ENCODE results near the gene ZBTB12. TPM values are rescaled to one million over a fixed set of nuclear protein-coding genes. Genes with fewer than 3 reads are reported as not detected.

Gene ZBTB12
- total and polyA plus RNA-seq, 2 of the 13 experiments (the other 11 are each of a cell fraction or from before 2014, with no cell fraction given) = 4.8 to 6.0 TPM

DNA sequence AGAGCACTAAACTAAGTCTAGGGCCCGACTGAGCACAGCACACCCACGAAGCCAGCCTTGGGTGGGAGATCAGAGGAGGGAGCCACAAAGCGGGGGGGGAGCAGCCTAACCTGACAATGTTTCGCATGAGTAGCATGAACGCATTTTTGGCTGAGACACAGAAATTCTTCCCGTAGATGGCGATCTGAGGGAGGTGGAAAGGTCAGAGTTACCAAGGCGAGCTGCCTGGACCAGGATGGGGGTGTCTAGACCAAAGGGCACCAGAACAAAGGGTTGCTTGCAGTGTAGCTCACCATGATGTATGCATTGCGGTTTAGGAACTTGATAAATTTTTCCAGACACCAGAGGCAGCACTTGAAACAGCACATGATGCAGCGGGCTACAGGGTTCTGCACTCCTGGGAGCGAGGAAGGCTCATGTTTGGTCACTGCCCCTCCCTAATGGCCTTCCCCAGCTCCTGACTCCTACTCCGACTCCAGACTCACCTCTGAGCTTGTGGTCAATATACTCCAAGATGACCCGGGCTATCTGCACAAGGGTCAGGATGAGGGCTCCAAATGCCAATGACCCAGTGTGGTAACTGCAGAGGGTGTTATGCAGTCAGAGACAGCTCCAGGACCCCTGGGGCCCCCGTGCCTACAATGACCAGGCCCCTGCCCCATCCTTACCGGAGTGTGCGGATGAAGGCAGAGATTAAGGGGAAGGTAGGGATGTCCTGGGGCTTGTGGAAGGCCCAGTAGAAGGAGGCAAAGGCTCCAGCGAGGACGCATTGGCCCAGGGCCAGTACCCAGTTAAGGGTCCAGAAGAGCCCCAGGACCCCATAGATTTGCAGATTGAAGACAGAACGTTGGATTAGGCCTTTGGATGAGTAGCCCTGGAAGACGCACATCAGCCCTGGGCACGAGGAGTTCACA, 36.4 kb downstream of the ZBTB12 start (continued):
- TF ChIP-seq SRSF1 (optimal IDR thresholded peaks at IDR 0.05; ENCODE audit: low read depth, low read length) = no peak
- TF ChIP-seq, protein P1, sequence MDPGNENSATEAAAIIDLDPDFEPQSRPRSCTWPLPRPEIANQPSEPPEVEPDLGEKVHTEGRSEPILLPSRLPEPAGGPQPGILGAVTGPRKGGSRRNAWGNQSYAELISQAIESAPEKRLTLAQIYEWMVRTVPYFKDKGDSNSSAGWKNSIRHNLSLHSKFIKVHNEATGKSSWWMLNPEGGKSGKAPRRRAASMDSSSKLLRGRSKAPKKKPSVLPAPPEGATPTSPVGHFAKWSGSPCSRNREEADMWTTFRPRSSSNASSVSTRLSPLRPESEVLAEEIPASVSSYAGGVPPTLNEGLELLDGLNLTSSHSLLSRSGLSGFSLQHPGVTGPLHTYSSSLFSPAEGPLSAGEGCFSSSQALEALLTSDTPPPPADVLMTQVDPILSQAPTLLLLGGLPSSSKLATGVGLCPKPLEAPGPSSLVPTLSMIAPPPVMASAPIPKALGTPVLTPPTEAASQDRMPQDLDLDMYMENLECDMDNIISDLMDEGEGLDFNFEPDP (CRISPR knock-in tag; conservative IDR thresholded peaks at IDR 0.05) = no peak
- peak; percentile 13; the same call in 1 of the 2 replicates for TF ChIP-seq DR1 (CRISPR knock-in tag; IDR thresholded peaks at IDR 0.05)
- TF ChIP-seq, protein P2, sequence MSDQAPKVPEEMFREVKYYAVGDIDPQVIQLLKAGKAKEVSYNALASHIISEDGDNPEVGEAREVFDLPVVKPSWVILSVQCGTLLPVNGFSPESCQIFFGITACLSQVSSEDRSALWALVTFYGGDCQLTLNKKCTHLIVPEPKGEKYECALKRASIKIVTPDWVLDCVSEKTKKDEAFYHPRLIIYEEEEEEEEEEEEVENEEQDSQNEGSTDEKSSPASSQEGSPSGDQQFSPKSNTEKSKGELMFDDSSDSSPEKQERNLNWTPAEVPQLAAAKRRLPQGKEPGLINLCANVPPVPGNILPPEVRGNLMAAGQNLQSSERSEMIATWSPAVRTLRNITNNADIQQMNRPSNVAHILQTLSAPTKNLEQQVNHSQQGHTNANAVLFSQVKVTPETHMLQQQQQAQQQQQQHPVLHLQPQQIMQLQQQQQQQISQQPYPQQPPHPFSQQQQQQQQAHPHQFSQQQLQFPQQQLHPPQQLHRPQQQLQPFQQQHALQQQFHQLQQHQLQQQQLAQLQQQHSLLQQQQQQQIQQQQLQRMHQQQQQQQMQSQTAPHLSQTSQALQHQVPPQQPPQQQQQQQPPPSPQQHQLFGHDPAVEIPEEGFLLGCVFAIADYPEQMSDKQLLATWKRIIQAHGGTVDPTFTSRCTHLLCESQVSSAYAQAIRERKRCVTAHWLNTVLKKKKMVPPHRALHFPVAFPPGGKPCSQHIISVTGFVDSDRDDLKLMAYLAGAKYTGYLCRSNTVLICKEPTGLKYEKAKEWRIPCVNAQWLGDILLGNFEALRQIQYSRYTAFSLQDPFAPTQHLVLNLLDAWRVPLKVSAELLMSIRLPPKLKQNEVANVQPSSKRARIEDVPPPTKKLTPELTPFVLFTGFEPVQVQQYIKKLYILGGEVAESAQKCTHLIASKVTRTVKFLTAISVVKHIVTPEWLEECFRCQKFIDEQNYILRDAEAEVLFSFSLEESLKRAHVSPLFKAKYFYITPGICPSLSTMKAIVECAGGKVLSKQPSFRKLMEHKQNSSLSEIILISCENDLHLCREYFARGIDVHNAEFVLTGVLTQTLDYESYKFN (CRISPR knock-in tag; conservative IDR thresholded peaks at IDR 0.05) = peak; percentile 95
- TF ChIP-seq, protein P3, sequence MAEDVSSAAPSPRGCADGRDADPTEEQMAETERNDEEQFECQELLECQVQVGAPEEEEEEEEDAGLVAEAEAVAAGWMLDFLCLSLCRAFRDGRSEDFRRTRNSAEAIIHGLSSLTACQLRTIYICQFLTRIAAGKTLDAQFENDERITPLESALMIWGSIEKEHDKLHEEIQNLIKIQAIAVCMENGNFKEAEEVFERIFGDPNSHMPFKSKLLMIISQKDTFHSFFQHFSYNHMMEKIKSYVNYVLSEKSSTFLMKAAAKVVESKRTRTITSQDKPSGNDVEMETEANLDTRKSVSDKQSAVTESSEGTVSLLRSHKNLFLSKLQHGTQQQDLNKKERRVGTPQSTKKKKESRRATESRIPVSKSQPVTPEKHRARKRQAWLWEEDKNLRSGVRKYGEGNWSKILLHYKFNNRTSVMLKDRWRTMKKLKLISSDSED (CRISPR knock-in tag; IDR thresholded peaks at IDR 0.05) = no peak
- no peak for TF ChIP-seq GTF3A (CRISPR knock-in tag; conservative IDR thresholded peaks at IDR 0.05)
- TF ChIP-seq RFX3 (CRISPR knock-in tag; IDR thresholded peaks at IDR 0.05) = no peak
- no peak for TF ChIP-seq JUNB (CRISPR knock-in tag; IDR thresholded peaks at IDR 0.05; ENCODE audit: borderline replicate concordance)
- TF ChIP-seq, protein P4, sequence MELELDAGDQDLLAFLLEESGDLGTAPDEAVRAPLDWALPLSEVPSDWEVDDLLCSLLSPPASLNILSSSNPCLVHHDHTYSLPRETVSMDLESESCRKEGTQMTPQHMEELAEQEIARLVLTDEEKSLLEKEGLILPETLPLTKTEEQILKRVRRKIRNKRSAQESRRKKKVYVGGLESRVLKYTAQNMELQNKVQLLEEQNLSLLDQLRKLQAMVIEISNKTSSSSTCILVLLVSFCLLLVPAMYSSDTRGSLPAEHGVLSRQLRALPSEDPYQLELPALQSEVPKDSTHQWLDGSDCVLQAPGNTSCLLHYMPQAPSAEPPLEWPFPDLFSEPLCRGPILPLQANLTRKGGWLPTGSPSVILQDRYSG (CRISPR knock-in tag; IDR thresholded peaks at IDR 0.05) = no peak
- TF ChIP-seq, protein P5, sequence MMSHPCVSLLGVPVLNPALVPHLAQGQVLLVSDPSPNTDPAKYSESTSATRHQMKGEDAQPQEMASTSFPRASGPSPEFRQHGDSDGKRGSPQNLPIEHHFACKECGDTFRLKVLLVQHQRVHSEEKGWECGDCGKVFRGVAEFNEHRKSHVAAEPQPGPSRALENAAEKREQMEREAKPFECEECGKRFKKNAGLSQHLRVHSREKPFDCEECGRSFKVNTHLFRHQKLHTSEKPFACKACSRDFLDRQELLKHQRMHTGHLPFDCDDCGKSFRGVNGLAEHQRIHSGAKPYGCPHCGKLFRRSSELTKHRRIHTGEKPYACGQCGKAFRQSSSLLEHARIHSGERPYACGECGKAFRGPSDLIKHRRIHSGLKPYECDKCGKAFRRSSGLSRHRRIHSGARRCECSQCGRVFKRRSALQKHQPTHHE (CRISPR knock-in tag; IDR thresholded peaks at IDR 0.05; ENCODE audit: borderline replicate concordance) = 0 out of 2 replicates have a peak, but pooled peaks have one; percentile 71
- TF ChIP-seq, protein P6, sequence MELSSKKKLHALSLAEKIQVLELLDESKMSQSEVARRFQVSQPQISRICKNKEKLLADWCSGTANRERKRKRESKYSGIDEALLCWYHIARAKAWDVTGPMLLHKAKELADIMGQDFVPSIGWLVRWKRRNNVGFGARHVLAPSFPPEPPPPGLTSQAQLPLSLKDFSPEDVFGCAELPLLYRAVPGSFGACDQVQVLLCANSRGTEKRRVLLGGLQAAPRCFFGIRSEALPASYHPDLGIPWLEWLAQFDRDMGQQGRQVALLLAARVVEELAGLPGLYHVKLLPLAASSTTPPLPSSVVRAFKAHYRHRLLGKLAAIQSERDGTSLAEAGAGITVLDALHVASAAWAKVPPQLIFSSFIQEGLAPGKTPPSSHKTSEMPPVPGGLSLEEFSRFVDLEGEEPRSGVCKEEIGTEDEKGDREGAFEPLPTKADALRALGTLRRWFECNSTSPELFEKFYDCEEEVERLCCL (CRISPR knock-in tag; IDR thresholded peaks at IDR 0.05; ENCODE audit: borderline replicate concordance) = peak; percentile 97
- peak; percentile 50; the same call in 1 of the 2 replicates for TF ChIP-seq MIER3 (CRISPR knock-in tag; IDR thresholded peaks at IDR 0.05; ENCODE audit: borderline replicate concordance)
- TF ChIP-seq SP2 (CRISPR knock-in tag; IDR thresholded peaks at IDR 0.05) = no peak
- TF ChIP-seq HMG20A (CRISPR knock-in tag; IDR thresholded peaks at IDR 0.05; ENCODE audit: borderline replicate concordance) = peak; percentile 80; the same call in 1 of the 2 replicates

Data from HepG2 (cell line).